Measurements from ENCODE around the gene ENOX1.

GRCh38 chr13:43204591-43204990 is 582.2 kb downstream of the ENOX1 start:
- TF ChIP-seq POLR2AphosphoS5 (IDR thresholded peaks at IDR 0.05; ENCODE audit: control insufficient read depth, insufficient read depth, low read depth, low read length) (no peak), MTA3 (IDR thresholded peaks at IDR 0.05; ENCODE audit: borderline replicate concordance) (no peak), YBX1 (IDR thresholded peaks at IDR 0.05) (no peak), CTCF (IDR thresholded peaks at IDR 0.05 in 2 of 3, conservative IDR thresholded peaks at IDR 0.05 in 1 of 3; ENCODE audit: insufficient read depth in 2 of 3, low read depth in 1 of 3, low read length in 3 of 3) (no peak), ZNF551 (CRISPR knock-in tag; IDR thresholded peaks at IDR 0.05) (no peak), ZNF384 (IDR thresholded peaks at IDR 0.05; ENCODE audit: low read depth, low read length) (no peak), FOXP1 (CRISPR knock-in tag; IDR thresholded peaks at IDR 0.05) (no peak), RFX7 (CRISPR knock-in tag; IDR thresholded peaks at IDR 0.05) (no peak), CEBPB (tag; IDR thresholded peaks at IDR 0.05) (no peak)
